GM19467 (cell line): Measurements from ENCODE around the gene TMEM184A.

ENCODE experiments used
- ATAC-seq: cut with Tn5 transposase; IDR thresholded peaks from one replicate; pipeline ENCODE4 v1.9.1; 2021; ENCODE audit warnings: mild to moderate bottlenecking, moderate library complexity; ENCODE audit not compliant: unreplicated experiment

The TMEM184A gene

DNA sequence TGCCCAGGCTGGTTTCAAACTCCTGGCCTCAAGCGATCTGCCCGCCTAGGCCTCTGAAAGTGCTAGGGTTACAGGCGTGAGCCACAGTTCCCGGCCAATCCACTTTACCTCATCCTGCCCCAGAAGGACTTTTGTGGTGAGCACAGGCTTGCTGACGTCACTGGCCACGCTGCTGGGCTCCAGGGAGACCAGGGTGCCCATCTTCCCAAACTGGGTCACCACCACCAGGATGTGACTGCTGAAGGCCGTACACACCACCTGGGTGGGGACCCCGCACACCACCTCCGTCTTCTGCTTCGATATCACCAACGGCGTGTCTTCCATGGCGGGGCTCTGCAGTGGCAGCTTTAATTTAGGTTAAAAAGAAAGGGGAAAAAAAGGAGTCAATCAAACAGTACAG lies 13.0 kb upstream of the TMEM184A start:
- no peak for ATAC-seq

DNA sequence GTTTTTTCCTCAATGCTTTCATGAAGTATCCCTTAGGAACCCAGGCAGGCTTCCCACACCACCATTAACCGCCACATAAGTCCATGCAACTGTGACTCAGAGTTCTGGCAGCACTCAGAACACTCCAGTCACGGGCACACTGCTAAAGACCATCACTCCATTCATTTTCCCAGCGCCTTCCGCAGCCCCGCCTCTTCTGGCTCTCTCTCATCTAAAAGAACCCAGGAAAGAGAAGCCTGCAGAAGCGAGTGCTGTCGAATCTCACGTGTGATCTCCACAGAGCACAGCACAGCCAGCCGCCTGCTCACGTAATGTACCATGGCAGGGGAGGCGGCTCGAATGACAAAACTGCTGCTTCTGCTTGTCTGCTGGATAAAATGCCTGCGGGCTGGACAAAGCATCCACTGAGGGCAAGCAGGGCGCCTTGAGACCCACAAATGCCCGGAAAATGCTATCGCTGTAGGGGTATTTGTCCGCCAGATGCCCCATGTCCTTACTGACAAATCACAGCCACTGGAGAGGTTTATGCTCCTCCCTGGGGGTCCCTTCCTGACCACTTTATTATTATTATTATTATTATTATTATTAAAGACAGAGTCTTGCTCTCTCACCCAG lies 12.0 kb upstream of the TMEM184A start:
- ATAC-seq = no peak

DNA sequence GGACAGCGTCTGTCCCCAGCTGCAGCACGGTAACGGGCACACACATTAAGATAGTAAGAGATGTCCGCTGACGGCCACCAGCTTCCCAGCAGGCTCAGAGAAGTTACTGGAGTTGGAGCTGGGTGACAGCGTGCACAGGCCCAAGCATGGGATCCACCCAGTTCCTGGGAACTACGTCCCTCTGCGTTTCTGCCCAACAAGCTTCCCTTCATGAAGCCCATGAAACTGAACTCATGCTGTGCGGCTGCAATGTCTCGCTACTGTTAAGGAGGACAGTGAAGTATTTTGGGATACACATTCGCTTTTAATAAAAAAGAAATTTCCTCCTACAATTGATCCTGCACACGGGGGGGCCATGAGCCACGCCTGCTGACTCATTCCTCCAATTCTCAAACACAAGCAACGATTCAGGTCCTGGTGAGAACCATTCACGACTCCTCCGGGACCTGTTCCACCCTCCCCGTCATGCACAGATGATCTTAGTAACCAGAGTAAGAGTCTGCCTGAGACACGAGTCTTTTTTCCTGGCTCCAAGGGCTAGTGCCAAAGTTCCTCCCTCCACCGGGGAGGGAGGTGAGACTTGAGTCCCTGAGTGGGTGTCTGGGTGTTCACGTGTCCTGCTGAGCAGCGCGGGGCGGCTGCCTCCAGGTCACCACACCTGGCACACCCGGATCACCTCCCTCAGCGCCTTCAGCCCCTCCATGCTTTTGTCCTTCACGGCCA lies 11.2 kb upstream of the TMEM184A start:
- no peak for ATAC-seq

DNA sequence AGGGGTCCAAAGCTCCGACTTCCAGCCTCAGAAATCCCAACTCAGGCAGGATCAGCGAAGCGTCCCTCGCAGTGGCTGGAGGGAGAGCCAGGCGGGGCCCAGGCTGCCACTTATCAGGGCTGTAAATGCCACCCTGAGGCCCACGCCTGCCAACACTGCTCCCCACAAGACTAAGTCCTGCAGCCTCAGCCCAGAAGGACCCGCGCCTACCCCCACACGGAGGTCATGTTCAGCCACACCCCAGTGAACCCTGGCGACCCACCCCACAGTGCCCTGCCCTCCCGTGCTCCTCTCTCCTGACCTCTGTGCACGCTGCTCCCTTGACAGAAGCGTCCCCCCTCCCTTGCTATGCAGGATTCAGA lies 10.7 kb upstream of the TMEM184A start:
- no peak for ATAC-seq

DNA sequence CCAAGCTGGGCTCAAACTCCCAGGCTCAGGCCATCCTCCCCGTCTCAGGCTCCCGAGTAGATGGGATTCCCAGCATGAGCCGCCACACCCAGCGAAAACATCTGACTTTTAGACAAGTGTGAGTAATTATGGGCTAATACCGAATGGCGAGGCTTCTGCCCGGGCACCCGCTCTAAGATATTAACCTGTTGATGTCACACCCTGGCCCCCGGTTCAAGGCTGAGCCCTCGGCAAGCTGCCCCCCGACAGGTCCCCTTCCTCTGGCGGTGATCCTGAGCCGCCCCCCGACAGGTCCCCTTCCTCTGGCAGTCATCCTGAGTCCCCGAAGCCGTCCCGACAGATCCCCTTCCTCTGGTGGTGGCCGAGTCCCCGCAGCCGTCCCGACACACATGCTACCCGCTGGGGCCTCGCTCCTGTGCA lies 8.6 kb upstream of the TMEM184A start:
- no peak for ATAC-seq

DNA sequence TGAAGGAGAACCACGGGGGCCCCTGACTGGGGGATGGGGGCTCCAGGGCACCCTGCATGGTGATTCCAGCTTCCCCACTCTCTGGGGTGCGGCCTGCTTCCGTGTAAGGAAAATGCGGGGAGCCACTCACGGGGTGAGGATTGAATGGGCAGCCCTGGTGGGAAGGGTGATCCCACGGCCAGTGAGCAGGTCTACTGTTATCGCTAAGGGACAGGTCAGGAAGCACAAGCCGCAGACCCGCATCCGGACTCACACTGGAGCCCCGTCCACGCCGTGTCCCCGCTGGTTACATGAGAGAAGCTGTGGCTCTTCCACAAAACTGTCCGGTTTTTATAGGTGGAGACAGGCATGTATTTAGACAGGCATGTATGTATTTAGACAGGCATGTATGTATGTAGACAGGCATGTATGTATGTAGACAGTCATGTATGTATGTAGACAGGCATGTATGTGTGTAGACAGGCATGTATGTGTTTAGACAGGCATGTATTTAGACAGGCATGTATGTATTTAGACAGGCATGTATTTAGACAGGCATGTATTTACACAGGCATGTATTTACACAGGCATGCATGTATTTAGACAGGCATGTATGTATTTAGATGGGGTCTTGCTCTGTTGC lies 8.1 kb upstream of the TMEM184A start:
- ATAC-seq = no peak

DNA sequence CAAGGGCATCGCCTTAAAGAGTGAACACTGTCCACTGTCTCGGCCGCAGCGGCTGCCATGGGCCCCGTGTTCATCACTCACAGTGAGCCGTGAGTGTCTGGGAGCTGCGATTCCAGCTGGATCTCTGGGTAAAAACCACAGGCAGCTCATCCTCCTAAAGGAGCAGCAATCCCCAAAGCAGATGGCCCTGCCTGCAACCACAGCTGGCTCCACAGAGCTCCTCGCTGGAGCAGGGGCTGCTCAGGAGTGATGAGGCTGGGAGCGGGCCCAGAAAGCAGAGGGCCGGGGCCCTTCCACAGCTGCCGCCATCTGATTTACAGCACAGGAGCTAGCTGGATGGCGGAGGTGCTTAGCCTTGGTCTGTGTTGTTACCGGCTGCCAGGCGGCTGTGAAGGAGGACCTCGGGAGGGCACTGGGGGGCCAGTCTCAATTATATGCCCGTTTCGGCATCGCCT lies 6.6 kb upstream of the TMEM184A start:
- no peak for ATAC-seq

DNA sequence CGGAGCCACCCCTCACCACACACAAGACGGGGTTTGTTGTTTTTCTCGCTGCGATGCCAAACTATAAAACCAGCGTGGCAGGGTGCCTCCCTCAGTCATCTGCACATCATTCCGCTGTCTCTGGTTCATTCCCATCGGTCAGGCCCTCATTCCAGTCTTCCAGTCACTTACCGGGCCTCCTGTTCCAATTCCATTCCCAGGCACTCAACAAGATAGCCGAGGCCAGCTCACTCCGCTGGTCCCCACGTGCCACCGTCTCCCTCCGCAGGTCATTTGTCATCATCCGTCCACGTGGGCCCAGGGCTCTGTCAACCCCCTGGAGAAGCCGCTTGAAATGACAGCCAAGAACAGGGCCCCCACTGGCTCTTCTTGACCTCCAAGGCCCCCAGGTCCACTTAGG lies 6.1 kb upstream of the TMEM184A start:
- ATAC-seq = no peak

DNA sequence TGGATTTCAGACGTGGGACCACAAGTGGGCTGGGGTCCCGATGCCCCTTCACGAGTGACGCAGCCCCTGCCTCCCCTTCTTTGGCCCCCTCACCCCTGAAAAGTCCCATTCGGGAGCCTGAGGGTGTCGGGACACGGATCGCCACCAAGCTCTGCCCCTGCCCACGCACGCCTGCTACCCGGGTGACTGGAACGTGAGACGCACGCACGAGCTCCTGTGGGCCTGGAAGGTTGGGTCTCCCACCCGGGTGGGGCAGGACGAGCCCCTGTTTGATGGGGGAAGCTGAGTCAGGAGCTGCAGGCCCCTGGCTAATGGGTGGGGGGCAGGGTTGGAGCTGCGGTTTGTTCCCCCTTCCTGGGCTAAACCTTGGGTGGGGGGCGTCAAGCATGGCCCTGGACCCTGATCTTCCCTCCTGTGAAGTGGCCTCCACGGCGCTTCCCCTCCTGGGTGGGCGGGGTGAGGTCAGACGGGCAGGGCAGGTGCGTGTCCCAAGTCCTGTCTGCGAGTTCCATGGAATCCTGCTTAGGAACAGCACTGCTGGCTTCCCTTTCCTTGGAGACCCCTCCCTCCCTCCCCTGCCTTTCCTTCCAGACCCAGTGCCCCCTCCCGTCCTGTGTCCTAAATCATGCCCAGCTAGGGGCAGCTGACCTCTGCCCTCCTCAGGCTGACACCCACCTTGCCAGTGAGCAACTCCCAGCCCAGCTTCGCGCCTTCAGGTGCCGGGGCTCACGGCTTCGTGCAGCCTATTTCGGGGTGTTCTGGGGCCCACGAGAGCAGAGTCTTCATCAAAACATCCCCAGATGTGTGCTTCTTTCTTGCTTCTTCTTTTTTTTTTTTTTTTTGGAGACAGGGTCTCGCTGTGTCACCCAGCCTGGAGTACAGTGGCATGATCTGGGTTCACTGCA lies 5.3 kb upstream of the TMEM184A start:
- ATAC-seq = no peak

DNA sequence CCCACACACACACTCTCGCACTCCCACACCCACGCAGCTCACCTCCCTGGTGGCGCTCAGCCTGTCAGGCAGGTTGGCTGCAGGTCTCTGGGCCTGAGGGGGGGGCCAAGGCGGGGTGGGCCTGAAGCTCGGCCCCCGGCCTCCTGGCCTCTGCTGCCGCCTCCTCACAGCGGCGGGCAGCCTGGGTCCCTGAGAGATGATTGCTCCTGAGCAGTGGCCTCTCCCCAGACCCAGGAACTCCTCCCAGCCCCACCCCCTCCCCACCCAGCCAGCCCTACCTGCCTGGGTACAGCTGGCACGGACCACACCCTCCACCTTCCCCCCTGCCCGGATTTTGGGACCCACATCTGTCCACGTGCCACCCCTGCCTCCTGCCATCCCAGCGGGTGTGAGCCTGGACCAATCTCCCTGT lies 4.6 kb upstream of the TMEM184A start:
- ATAC-seq = no peak

DNA sequence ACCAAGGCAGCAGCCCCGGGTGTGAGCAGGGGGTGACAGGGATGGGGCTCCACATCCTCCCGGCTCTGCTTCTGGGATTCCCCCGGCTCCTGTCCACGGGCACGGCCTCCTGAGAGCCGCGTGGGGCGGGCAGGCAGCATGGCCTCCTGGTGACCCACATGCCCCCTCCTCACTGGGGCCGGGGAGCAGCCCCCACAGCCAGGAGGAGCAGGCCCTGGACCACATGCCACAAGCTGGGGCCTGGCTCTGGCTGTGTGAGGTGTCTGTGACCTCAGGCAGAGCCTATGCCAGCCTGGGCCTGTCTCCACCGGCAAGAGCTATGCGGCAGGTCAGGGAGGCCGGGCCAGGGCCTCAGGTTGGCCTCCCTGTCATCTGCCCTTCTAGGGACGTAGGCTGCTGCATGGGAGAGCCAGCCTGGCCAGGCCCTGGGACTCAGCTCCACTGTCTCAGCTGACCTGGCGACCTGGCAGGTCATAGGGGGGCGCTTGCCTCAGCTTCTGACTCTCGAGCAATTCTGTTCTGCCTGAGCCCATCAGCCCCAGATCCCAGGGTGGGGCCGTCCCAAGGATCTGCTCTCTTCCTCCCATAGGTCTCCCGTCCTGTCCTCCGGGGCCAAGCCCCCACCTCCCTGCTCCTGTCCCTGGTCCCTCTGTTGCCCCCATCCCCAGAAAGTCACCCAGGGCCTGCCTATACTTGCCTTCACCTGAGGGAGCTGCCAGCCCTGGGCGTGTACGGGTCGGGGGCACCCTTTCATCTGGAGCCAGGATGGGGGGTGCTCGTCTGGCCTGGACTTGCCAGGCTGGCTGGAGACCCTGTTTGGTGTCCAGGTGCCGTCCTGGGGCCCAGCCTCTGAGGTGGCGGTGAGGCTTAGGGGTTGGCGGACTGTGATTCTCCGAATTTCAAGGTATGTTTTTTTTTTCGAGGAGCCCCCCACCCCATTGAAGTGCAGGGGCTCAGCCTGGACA lies 3.9 kb upstream of the TMEM184A start:
- no peak for ATAC-seq

DNA sequence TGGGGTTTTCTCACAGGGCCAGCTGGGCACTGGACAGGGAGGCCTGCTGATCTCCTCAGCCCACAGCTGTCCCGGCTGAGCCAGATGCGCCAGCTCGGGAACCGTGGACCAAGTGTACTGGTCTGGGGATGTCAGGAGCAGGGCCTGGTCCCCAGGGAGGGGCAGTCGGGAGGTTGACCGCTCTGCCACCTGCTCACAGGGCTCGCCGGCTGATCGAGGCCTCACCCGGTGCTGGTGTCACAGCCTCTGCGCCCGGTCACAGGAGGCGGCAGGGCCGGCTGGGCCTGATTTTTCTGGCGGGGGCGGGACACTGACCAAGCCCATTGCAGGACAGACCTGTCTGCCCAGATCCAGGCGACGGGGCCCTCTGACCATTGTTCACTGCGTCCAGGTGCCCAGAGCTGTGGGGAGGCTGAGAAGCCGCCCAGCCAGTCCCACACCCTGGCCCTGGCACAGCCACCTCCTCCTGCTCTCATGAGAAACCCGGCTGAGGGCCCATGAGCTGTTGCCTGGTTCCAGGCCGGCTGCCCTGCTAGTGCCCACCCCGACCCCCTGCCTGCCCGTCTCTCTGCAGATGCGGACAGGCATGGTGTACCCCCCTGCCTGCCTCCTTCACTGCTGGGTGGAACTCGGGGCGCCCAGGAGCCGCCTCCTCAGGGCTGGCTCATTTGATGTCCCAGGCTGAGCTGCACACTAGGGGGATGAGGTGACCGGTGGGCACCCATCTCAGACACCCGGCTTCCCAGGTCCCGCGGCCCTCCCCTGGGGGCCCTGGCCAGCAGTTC lies 3.0 kb upstream of the TMEM184A start:
- ATAC-seq = no peak

DNA sequence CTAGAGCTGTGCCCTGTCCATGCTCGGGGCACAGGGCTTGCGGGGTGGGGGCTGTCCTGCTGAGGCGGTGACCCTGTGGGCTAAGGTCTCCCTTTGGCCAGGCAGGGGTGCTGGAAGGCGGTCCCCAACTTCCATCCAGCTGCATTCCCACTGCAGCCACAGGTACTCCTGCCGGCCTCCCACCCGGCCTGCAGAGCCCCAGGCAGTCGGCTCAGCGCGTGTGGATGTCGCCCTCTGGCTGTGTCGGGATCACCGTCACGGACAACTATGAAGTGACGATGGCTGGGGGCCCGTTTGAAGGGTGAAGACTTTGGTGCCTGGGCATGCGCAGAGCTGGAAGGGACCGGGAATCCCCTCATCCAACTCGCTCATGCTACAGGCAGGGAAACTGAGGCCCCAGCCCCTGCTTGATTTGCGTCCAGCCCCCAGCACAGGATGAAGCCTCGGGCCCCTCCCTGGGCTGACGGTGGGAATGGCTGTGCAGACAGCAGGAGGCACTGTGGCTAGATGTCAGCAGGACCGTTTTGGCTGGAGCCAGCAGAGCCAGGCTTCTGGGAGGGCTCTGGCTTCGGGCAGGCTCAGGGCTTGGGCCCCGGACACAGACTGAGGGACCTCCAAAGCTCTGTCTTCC lies 2.3 kb upstream of the TMEM184A start:
- ATAC-seq = no peak

DNA sequence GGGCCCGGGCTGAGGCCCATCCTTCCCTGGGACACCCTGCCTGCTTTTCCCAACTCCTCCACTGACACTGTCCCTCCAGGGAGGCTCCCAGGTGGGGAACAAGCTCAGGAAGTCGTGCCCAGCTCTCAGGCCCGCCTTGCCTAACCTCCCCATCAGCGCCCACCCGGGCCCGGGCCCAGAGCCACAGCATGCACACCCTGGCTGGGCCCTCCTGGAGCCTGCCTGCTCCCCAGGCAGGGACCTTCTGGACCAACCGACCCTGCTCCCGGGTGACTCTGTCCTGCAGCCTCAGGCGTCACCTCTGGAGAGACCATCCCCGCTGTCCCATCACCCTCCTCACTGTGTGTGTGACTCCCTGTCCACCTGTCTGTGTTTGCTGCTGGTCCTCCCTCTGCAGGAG lies 1.8 kb upstream of the TMEM184A start:
- no peak for ATAC-seq

DNA sequence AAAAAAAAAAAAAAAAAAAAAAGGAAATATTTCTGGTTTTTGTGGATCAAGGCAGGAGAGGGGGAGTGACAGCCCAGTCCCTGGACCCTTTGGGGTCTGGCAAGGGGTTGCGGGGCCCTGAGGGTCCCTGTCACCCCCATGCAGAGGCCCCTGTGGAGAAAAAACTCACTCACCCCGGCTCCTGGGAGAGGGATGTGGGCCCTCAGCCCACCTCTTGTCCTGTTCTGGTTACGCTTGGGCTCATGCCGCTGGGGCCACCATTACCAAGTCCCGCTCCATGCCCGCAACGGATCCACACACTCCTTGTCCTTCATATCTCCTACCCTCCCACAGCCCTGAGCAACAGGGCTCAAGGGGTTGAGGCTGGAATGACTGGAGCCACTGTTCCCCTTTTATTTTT lies 1.0 kb upstream of the TMEM184A start:
- ATAC-seq = no peak

DNA sequence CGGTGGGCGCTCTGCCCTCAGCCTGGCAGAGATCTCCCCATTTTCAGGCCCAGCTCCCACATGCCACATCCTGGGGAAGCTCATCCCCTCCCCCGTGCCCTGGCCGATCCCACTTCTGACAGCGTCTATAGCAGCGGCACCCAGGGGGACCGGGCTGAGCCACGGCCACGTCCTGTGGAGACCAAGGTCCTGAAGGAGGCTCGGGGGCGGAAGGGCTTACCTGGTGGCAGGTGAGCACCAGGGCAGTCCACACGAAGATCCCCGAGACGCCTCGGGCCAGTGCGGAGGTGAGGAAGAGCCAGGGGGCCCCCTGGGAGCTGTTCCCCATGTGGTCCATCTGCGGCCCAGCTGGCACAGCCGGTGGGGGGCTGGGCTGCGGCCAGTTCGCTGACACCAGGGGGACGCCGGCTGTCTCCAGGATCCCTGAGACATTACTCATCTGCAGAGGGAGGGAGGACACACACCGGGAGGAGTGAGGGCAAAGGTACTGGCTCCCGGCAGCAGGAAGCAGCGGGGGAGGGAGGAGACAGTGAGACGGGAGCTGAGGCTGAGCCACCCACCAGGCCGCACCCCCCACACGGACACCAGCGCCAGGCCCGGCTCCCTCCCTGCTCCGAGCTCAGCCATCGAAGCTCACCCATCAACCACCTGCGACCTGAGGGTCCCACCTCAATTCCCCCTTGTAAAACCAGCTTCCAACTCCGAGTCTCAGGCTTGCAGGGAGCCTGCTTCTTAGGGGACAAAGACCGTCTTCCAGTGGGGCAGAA lies 776 bp downstream of the TMEM184A start:
- no peak for ATAC-seq

DNA sequence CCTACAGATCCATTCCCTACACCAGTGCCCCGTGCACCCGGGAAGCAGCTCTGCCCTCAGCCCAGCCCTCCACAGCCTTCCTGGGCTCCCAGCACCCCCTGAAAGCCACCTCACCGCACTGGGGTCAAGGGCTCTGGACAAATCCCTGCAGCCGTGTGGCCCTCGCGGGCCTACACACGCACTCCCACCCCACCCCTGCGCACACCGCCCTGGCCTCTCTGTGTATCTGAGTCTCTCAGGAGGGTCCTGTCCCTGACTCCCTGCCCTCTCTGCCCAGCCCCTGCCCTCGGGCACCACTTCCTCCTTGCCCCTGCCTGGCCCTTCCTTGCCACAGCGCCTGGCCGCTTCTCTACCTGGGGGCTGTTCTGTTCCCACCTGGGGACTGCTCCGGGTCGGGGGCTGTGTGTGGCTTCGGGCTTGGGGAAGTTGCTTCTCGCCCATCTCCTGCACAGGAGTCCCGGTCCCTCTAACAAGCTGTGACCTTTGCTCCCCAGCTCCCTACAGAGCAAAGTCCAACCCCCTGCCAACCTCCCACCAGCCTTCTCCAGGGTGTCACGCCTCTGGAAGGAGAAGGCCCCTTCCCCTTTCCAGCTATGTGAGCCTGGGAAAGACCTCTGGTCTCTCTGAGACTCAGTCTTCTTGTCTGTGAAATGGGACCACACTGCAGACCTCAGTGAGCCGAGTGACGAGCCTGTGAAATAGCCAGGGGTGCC lies 1.5 kb downstream of the TMEM184A start:
- no peak for ATAC-seq
